Esophagus squamous epithelium (tissue), 4 donors: ENCODE data around the gene PEX14.

ENCODE experiments used
- POLR2A ChIP-seq, 4 donors: fragments of 450-650 bp; IDR thresholded peaks; one replicate each; pipeline ENCODE4 v1.6.1; 2017; ENCODE audit warnings: antibody characterized with exemption in 4 of 4, mild to moderate bottlenecking in 4 of 4, moderate library complexity in 3 of 4
- TF ChIP-seq, protein P1 (sequence below), 6 experiments: fragments of 450-650 bp in 4 of 6; fragments of 200-600 bp in 2 of 6; sonication (generic) in 2 of 6; IDR thresholded peaks; one replicate each; pipeline ENCODE4 v1.5.1; 2016 to 2019; ENCODE audit warnings: antibody characterized with exemption in 6 of 6, mild to moderate bottlenecking in 4 of 6, moderate library complexity in 4 of 6

DNA sequence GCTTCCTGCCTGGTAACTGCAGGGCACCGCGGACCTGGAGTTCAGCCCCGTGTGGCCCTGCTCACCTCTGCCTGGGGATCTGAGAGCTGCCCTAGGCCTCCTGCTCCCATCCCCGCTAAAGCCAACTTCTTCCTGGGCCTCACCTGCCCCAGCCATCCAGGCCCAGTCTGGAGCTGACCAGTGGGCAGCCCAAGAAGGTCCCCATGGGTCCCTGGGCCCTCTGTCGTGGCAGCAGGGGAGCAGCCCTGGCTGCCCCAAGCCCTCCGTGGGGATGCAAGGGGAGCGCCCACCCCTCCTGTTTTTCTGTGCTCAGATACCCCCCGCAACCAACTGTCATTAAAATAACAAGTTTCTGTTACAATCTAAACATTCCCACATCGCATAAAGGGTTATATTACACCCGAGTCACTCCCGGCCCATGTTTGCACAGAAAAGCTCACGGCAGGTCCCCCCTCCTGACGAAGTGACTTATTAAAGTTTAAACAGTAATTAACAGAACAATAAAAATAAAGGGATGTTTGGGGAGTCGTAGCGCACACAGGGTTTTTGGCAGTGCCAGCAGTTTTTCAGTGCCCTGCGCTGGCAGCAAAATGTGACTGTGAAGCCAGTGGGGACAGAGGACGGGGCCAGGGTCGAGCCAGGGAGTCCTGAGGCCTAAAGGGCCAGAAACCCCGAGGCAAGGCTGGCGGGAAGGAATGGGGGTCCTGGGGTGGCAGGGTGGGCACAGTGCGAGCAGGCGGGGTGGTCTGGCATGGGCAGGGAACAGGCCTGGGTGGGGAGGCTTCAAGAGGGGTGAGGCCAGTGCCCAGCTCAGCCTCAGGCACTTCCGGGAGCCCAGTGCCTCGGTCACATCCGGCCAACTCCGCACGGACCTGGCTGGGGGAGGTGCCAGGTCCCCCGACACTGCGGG lies 200.2 kb downstream of the PEX14 start:
- TF ChIP-seq, protein P1, sequence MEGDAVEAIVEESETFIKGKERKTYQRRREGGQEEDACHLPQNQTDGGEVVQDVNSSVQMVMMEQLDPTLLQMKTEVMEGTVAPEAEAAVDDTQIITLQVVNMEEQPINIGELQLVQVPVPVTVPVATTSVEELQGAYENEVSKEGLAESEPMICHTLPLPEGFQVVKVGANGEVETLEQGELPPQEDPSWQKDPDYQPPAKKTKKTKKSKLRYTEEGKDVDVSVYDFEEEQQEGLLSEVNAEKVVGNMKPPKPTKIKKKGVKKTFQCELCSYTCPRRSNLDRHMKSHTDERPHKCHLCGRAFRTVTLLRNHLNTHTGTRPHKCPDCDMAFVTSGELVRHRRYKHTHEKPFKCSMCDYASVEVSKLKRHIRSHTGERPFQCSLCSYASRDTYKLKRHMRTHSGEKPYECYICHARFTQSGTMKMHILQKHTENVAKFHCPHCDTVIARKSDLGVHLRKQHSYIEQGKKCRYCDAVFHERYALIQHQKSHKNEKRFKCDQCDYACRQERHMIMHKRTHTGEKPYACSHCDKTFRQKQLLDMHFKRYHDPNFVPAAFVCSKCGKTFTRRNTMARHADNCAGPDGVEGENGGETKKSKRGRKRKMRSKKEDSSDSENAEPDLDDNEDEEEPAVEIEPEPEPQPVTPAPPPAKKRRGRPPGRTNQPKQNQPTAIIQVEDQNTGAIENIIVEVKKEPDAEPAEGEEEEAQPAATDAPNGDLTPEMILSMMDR (IDR thresholded peaks at IDR 0.05) = no peak
- TF ChIP-seq POLR2A (IDR thresholded peaks at IDR 0.05) = no peak
